ENCODE results near the gene PUS7L. TPM values are rescaled to one million over a fixed set of nuclear protein-coding genes. Genes with fewer than 3 reads are reported as not detected.

The PUS7L gene
- total RNA-seq, 1 donor from 2014 or later, result 12.6 TPM

- DNase-seq (ENCODE audit: low read depth) (peak; percentile 59), FAIRE-seq (no peak)
- Histone ChIP-seq H3K27me3 (ENCODE audit: control insufficient read depth, insufficient read depth, low read length) (no peaks in the 10 kb centered on the region), H3K36me3 (ENCODE audit: control insufficient read depth, insufficient read depth, low read length) (no peaks in the 10 kb centered on the region), H3K4me3 (ENCODE audit: low read depth, low read length) (no peak overlapping the region)
- TF ChIP-seq CTCF (IDR thresholded peaks at IDR 0.05; ENCODE audit: insufficient read depth, low read length, severe bottlenecking), result no peak
Observed at GRCh38 chr12:43742106-43742505, 16.5 kb downstream of the PUS7L start.

DNA sequence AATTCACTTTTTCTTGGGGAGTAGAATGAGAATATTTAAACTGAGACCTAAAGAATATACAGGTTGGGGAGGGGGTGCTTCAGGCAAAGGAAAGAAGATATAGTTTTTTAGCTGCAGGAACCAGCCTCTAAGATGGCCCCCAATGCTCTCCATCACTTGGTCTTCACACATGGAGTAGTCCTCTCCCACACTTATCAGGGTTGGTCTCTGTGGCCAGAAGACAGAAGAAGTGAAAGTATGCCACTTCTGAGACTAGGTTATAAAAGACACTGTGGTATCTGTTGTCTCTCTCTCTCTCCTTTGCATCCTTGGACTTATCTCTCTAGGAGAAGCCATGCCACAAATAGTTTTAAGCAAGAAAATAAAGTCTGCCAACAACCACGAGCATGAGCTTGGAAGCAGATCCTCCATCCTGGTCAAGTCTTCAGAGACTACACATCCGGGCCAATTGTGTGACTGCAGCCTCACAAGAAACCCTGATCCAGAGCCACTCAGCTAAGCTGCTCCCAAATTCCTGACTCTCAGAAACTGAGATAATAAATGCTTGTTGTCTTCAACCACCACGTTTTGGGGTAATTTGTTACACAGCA lies 18.0 kb downstream of the PUS7L start:
- Histone ChIP-seq H3K4me3 (ENCODE audit: low read depth, low read length) (no peak overlapping the region), H3K27me3 (ENCODE audit: control insufficient read depth, insufficient read depth, low read length) (no peaks in the 10 kb centered on the region), H3K36me3 (ENCODE audit: control insufficient read depth, insufficient read depth, low read length) (peaks cover 2% of the 10 kb centered on the region)
- DNase-seq (ENCODE audit: low read depth) (no peak), FAIRE-seq (no peak)
- TF ChIP-seq CTCF (IDR thresholded peaks at IDR 0.05; ENCODE audit: insufficient read depth, low read length, severe bottlenecking), result no peak

- DNase-seq (ENCODE audit: low read depth) (peak; percentile 75), FAIRE-seq (no peak)
- Histone ChIP-seq H3K36me3 (ENCODE audit: control insufficient read depth, insufficient read depth, low read length) (peaks cover 2% of the 10 kb centered on the region), H3K27me3 (ENCODE audit: control insufficient read depth, insufficient read depth, low read length) (no peaks in the 10 kb centered on the region), H3K4me3 (ENCODE audit: low read depth, low read length) (no peak overlapping the region)
- TF ChIP-seq CTCF (IDR thresholded peaks at IDR 0.05; ENCODE audit: insufficient read depth, low read length, severe bottlenecking), result no peak
Observed at GRCh38 chr12:43737646-43738045, 20.9 kb downstream of the PUS7L start.

- FAIRE-seq (no peak), DNase-seq (ENCODE audit: low read depth) (no peak)
- Histone ChIP-seq H3K4me3 (ENCODE audit: low read depth, low read length) (no peak overlapping the region), H3K27me3 (ENCODE audit: control insufficient read depth, insufficient read depth, low read length) (no peaks in the 10 kb centered on the region), H3K36me3 (ENCODE audit: control insufficient read depth, insufficient read depth, low read length) (peaks cover 2% of the 10 kb centered on the region)
- no peak for TF ChIP-seq CTCF (IDR thresholded peaks at IDR 0.05; ENCODE audit: insufficient read depth, low read length, severe bottlenecking)
Observed at GRCh38 chr12:43736927-43737440, 21.6 kb downstream of the PUS7L start.

DNA sequence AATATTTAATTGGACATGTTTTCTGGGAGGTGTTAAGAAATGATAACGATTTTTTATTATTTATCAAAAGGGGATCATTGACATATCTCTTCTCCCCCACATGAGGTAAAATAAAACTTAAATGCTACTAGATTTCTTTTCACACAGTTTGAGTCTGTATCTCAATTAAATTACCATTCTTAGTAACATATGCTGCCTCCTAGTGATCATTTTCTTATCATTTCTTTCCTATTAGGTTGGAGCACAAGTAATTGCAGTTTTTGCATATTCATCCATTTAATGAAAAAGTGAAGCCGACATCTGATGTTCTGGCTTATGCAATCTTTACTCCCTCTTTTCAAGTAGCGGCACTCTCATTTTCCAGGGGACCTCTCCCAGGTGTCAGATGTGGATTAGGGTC lies 24.9 kb downstream of the PUS7L start:
- H3K27me3 ChIP-seq (ENCODE audit: control insufficient read depth, insufficient read depth, low read length), result no peaks in the 10 kb centered on the region
- DNase-seq (ENCODE audit: low read depth), result no peak
- H3K4me3 ChIP-seq (ENCODE audit: low read depth, low read length), result no peak overlapping the region
- peaks cover 2% of the 10 kb centered on the region for H3K36me3 ChIP-seq (ENCODE audit: control insufficient read depth, insufficient read depth, low read length)
- peak; percentile 3 for TF ChIP-seq CTCF (IDR thresholded peaks at IDR 0.05; ENCODE audit: insufficient read depth, low read length, severe bottlenecking)
- no peak for FAIRE-seq

DNA sequence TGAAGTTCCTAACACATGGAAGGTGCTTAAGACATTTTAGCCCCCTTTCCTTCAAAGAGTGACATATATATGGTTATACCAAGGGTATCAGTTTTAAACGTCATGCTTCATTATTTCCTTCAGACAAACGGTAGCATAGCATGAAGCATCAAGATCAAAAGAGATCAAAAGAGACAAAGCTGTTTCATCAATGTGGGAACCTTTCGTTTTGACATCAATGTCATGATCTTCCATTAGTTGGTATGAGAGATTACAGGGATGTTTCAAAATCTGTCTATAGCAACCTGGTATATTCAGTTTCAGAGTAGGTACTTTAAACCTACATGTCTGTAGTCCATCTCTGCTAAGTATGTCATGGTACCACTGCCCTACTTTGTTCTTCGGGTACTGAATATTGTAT lies 28.3 kb downstream of the PUS7L start:
- TF ChIP-seq CTCF (IDR thresholded peaks at IDR 0.05; ENCODE audit: insufficient read depth, low read length, severe bottlenecking), result no peak
- no peaks in the 10 kb centered on the region for H3K27me3 ChIP-seq (ENCODE audit: control insufficient read depth, insufficient read depth, low read length)
- no peak overlapping the region for H3K4me3 ChIP-seq (ENCODE audit: low read depth, low read length)
- FAIRE-seq, result no peak
- no peak for DNase-seq (ENCODE audit: low read depth)
- H3K36me3 ChIP-seq (ENCODE audit: control insufficient read depth, insufficient read depth, low read length), result no peaks in the 10 kb centered on the region
